Activated CD4-positive, alpha-beta memory T cell treated with anti-CD3 and anti-CD28 coated beads, Interleukin-2, amount 10 ng/mL, durations not matched to agents 7 days and 5 days (primary cell): ENCODE results near the gene NLRP7. TPM values are rescaled to one million over a fixed set of nuclear protein-coding genes. Genes with fewer than 3 reads are reported as not detected.
A peak's percentile ranks its signal among the peaks of the same experiment; 100 is the strongest.
"Not testable (repeated sequence)": the region's sequence is repeated elsewhere in the genome, so short reads cannot be mapped to it uniquely, and the experiment has no call there.

Source experiments
- CTCF ChIA-PET: fragments of 350-600 bp; sonication (Branson Sonifier 250); formaldehyde crosslinking; loops from one replicate; lab custom pipeline; 2021; ENCODE audit warnings: antibody characterized with exemption, inconsistent platforms; lab: Charles Lee
- POLR2A ChIA-PET: fragments of 350-600 bp; sonication (Branson Sonifier 250); formaldehyde crosslinking; loops from one replicate; lab custom pipeline; 2021; ENCODE audit warnings: antibody characterized with exemption; lab: Charles Lee
- DNase-seq: peaks from one replicate; pipeline ENCODE4 v3.0.0-alpha.2; 2020
- H3K27ac Mint-ChIP-seq: one replicate; pipeline ENCODE4 v1.8.0; 2021; ENCODE audit warnings: mild to moderate bottlenecking, mixed read lengths
- H3K27me3 Mint-ChIP-seq: one replicate; pipeline ENCODE4 v1.8.0; 2021; ENCODE audit warnings: mixed read lengths
- H3K36me3 Mint-ChIP-seq: one replicate; pipeline ENCODE4 v1.8.0; 2021; ENCODE audit warnings: low read depth, mixed read lengths
- H3K4me1 Mint-ChIP-seq: one replicate; pipeline ENCODE4 v1.8.0; 2021; ENCODE audit warnings: mixed read lengths
- H3K4me3 Mint-ChIP-seq: one replicate; pipeline ENCODE4 v1.8.0; 2021; ENCODE audit warnings: mild to moderate bottlenecking, mixed read lengths
- H3K9me3 Mint-ChIP-seq: one replicate; pipeline ENCODE4 v1.8.0; 2021; ENCODE audit warnings: mixed read lengths
- total RNA-seq, 2 experiments: library from RNA; stranded (reverse); gene quantifications; one replicate each; pipeline ENCODE4 v1.2.3, GENCODE V29; 2021

Gene NLRP7
- total RNA-seq, 2 experiments from 2014 or later = not detected

DNA sequence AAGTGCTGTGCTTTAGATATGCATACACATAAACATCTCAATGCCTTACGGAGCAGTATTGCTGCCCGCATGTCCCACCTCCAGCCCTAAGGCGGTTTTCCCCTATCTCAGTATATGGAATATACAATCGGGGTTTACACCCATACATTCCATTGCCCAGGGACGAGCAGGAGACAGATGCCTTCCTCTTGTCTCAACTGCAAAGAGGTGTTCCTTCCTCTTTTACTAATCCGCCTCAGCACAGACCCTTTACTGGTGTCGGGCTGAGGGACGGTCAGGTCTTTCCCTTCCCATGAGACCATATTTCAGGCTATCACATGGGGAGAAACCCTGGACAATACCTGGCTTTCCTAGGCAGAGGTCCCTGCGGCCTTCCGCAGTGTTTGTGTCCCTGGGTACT lies 3.2 kb upstream of the NLRP7 start:
- CTCF ChIA-PET, H3K27ac Mint-ChIP-seq, POLR2A ChIA-PET, H3K4me3 Mint-ChIP-seq, H3K36me3 Mint-ChIP-seq, H3K4me1 Mint-ChIP-seq, H3K9me3 Mint-ChIP-seq, H3K27me3 Mint-ChIP-seq, DNase-seq: not testable (repeated sequence)

DNA sequence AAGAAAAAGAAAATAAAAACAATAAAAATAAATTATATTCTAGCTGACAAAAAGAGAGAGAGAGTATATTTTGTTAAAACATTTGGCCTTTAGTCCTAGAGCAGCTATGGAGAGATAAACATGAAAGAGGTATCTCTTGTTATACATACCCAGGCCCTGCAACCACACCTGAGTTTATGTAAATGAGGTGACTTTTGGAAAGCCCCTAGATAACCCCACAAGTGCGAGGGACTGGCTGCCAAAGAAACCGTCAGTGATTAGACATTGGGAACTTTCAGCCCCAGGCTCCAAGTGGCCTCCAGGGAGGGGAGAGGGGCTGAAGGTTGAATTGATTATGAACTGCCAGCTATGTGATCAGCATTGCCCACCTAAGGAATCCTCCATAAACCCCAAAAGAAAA lies 2.1 kb upstream of the NLRP7 start:
- ChIA-PET CTCF (interaction anchor here (0.5 kb wide), 1 partner anchor 12 kb away, joined by 3 read pairs; no protein-coding TSS in a partner anchor), POLR2A (no interaction called here)
- no peaks in the 10 kb centered on the region for H3K36me3 Mint-ChIP-seq
- no peak for DNase-seq
- no peaks in the 10 kb centered on the region for H3K27me3 Mint-ChIP-seq
- no peaks in the 10 kb centered on the region for H3K4me1 Mint-ChIP-seq
- H3K9me3 Mint-ChIP-seq = no peaks in the 10 kb centered on the region
- no peak overlapping the region for H3K4me3 Mint-ChIP-seq
- no peak overlapping the region for H3K27ac Mint-ChIP-seq

DNA sequence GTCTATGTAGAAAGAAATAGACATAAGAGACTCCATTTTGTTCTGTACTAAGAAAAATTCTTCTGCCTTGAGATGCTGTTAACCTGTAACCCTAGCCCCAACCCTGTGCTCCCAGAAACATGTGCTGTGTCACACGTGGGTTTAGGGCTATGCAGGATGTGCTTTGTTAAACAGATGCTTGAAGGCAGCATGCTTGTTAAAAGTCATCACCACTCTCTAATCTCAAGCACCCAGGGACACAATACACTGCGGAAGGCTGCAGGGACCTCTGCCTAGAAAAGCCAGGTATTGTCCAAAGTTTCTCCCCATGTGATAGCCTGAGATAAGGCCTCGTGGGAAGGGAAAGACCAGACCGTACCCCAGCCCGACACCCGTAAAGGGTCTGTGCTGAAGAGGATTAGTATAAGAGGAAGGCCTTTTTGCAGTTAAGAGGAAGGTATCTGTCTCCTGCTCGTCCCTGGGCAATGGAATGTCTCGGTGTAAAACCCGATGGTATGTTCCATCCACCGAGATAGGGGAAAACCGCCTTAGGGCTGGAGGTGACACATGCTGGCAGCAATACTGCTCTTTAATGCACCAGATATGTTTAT lies 3.5 kb downstream of the NLRP7 start:
- H3K9me3 Mint-ChIP-seq, POLR2A ChIA-PET, H3K27ac Mint-ChIP-seq, DNase-seq, H3K4me3 Mint-ChIP-seq, H3K4me1 Mint-ChIP-seq, H3K36me3 Mint-ChIP-seq, CTCF ChIA-PET, H3K27me3 Mint-ChIP-seq: not testable (repeated sequence)

DNA sequence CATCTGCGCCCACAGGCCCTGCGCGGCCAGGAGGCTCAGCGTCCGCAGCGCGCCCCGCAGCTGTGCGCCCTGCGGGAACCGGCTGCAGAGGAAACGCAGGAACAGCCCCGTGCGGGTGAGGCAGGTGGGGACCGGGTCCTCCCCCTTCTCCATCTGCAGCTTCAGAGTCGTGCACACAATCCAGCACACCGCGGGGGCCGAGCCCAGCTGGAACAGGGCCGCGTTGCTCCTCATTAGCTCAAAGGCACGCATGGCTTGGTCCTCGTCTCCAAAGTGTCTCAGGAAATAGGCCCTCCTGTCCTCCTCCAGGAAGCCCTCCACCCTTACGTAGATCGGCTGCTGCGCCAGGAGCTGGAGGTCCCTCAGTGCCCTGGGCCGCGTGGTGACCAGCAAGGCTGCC lies 7.8 kb downstream of the NLRP7 start:
- CTCF ChIA-PET, H3K4me3 Mint-ChIP-seq, H3K36me3 Mint-ChIP-seq, H3K9me3 Mint-ChIP-seq, POLR2A ChIA-PET, H3K4me1 Mint-ChIP-seq, DNase-seq, H3K27ac Mint-ChIP-seq: not testable (repeated sequence)
- peaks cover 13% of the 10 kb centered on the region for H3K27me3 Mint-ChIP-seq

DNA sequence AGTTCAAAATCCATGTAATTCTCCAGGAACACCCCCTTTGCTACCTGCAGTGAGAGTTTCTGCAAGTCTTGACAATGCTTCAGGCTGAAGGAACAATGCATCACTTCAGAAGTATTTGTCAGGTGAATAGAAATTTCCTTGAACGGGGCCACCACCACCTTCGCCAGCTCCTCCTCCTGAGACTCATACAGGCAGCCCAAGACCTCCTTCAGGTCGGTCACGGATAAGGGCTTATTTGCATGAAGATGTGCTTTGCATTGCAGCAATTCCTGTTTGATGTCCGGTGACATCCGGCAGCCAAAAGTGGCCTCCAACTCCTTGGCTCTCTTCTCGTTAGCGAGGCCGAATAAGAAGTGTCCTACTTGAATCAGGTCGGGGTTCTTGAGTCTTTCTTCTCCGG lies 8.4 kb downstream of the NLRP7 start:
- CTCF ChIA-PET = no interaction called here

DNA sequence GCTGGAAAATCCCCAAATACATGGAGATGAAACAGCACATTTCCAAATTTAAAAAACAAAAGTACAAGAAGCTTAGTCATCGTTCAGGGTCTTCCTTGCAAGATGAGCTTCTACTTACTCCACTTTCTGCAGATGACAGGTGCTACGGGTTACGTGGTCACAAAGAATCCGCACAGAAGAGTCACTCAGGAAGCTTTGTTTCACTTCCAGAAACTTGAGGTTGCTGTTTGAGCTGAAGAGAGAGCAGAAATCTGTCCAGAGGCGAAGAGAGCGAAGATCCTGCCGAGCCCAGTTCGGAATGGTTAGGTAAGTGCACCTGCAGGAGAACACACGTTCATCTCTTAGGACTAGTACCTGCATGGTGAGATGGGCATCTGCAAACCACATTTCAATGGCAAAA lies 9.4 kb downstream of the NLRP7 start:
- H3K27me3 Mint-ChIP-seq = peaks cover 13% of the 10 kb centered on the region
- no peaks in the 10 kb centered on the region for H3K9me3 Mint-ChIP-seq
- peak overlapping the region; percentile 16 for H3K27ac Mint-ChIP-seq
- H3K4me3 Mint-ChIP-seq = no peak overlapping the region
- H3K4me1 Mint-ChIP-seq = peaks cover 9% of the 10 kb centered on the region
- H3K36me3 Mint-ChIP-seq = no peaks in the 10 kb centered on the region
- peak; percentile 30 for DNase-seq
- ChIA-PET CTCF (interaction anchor here (0.7 to 0.8 kb wide), 3 partner anchors 22 to 288 kb away, joined by 3 to 4 read pairs (median 4); no protein-coding TSS in a partner anchor), POLR2A (interaction anchor here (1.2 kb wide), 1 partner anchor 11 kb away, joined by 3 read pairs; no protein-coding TSS in a partner anchor)

More for the DNA sequence above, 8.4 kb downstream of the NLRP7 start:
- H3K4me3 Mint-ChIP-seq = no peak overlapping the region
- H3K9me3 Mint-ChIP-seq = no peaks in the 10 kb centered on the region
- no peak overlapping the region for H3K27ac Mint-ChIP-seq
- DNase-seq = no peak
- POLR2A ChIA-PET = interaction anchor here (1.2 kb wide), 1 partner anchor 10 kb away, joined by 3 read pairs; no protein-coding TSS in a partner anchor
- H3K36me3 Mint-ChIP-seq = no peaks in the 10 kb centered on the region
- H3K27me3 Mint-ChIP-seq = peaks cover 13% of the 10 kb centered on the region
- peaks cover 9% of the 10 kb centered on the region for H3K4me1 Mint-ChIP-seq

DNA sequence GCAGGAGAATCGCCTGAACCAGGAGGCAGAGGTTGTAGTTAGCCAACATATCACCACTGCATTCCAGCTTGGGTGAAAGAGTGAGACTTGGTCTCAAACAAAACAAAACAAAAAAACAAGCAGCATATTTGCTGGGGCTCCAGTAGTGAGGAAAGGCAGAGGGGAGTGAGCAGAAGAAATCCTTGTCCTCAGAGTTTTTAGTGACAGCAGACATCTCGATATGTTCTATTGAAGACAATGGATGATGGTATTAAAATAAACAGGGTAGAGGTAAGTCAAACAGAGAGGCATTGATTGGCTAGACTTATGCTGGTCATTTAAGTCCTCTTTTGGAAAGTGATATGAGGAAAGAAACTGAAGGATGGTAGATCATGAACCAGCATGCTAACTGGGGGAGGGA lies 19.0 kb downstream of the NLRP7 start:
- Mint-ChIP-seq H3K4me1 (no peaks in the 10 kb centered on the region), H3K36me3 (no peaks in the 10 kb centered on the region), H3K4me3 (no peak overlapping the region), H3K9me3 (peaks cover 17% of the 10 kb centered on the region), H3K27me3 (no peaks in the 10 kb centered on the region), H3K27ac (no peak overlapping the region)
- ChIA-PET CTCF (no interaction called here), POLR2A (no interaction called here)
- no peak for DNase-seq

DNA sequence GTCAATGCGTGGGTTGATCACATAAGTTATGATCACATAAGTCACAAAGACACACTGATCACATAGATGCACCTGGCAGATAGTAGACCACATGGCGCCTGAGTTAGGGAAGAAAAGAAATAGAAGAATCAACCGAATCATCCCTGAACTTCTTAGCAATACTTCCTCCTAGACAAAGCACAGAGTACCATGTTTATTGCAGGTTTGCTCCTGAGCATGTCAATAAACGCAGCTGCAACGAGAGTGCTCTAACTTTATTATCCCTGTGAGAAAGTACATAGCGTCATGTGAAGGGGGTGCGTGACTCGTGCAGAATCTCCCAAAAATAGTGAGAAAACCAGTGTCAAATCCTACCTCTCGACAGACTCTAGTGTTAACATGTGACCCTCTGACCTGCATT lies 24.1 kb downstream of the NLRP7 start:
- ChIA-PET CTCF (interaction anchor here (0.5 kb wide), 1 partner anchor 892 kb away, joined by 3 read pairs; no protein-coding TSS in a partner anchor), POLR2A (no interaction called here)
- Mint-ChIP-seq H3K36me3 (no peaks in the 10 kb centered on the region), H3K4me1 (peaks cover 5% of the 10 kb centered on the region), H3K27me3 (peaks cover 2% of the 10 kb centered on the region), H3K9me3 (peaks cover 10% of the 10 kb centered on the region), H3K27ac (no peak overlapping the region), H3K4me3 (no peak overlapping the region)
- DNase-seq = no peak

DNA sequence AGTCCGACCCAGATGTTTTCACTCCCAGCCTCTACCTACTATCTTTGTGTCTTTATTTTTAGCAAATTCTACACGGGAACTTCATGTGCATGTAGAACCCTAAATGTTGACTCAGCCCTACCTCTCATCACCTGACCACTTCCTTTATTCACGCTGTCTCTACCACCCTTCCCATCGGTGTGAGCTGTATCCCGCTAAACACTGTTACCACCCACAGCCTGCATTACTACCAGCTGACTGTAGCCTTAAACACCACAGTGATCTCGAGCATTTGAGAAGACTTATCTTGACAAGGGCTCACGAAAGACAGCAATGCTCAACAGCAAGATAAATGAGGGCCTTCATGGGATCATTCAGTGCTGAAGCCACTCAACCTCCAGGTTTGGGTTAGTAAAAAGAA lies 26.2 kb downstream of the NLRP7 start:
- CTCF ChIA-PET = no interaction called here
- POLR2A ChIA-PET = no interaction called here
- Mint-ChIP-seq H3K27ac (no peak overlapping the region), H3K36me3 (no peaks in the 10 kb centered on the region), H3K4me3 (no peak overlapping the region), H3K4me1 (peaks cover 8% of the 10 kb centered on the region), H3K27me3 (peaks cover 2% of the 10 kb centered on the region), H3K9me3 (peaks cover 4% of the 10 kb centered on the region)
- peak; percentile 19 for DNase-seq

DNA sequence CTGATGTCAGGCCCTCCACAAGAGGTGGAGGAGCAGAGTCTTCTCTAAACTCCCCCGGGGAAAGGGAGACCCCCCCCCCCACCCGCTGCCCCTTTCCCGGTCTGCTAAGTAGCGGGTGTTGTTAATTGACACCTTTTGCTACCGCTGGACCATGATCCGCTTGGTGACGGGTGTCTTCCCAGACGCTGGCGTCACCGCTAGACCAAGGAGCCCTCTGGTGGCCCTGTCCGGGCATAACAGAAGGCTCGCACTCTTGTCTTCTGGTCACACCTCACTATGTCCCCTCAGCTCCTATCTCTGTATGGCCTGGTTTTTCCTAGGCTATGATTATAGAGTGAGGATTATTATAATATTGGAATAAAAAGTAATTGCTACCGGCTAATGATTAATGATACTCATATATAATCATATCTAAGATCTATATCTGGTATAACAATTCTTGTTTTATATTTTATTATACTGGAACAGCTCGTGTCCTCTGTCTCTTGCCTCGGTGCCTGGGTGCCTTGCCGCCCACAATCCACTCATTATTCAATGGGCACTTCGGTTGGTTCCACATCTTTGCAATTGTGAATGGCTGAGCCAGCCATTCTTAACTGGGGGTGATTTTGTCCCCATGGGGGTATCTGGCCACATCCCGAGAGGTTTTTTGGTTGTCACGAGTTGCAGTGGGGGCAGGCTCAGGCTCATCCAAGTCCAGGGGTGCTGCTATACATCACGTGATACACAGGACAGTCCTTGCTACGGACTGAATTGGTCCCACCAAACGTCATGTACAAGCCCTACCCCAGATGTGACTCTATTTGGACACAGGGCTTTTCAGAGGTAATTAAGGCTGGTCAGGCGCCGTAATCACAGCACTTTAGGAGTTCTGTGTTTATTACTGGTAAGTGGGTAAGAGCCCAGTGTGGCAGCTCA lies 27.4 kb downstream of the NLRP7 start:
- DNase-seq, H3K4me3 Mint-ChIP-seq, POLR2A ChIA-PET, H3K27me3 Mint-ChIP-seq, H3K27ac Mint-ChIP-seq, H3K9me3 Mint-ChIP-seq, CTCF ChIA-PET, H3K36me3 Mint-ChIP-seq, H3K4me1 Mint-ChIP-seq: not testable (repeated sequence)

DNA sequence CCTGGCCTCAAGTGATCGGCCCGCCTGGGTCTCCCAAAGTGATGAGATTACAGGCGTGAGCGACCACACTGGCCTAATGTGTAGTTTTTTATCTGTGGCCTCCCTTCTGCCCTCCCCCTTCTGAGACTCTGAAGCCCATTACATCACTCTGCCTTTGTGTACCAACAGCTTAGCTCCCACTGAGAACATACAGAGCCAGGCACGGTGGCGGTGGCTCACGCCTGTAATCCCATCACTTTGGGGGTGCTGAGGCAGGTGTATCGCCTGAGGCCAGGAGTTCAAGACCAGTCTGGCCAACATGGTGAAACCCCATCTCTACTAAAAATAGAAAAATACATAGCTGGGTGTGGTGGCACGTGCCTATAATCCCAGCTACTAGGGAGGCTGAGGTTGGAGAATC lies 28.8 kb downstream of the NLRP7 start:
- Mint-ChIP-seq H3K9me3 (no peaks in the 10 kb centered on the region), H3K27me3 (peaks cover 2% of the 10 kb centered on the region), H3K4me1 (peaks cover 8% of the 10 kb centered on the region), H3K36me3 (no peaks in the 10 kb centered on the region), H3K27ac (no peak overlapping the region), H3K4me3 (no peak overlapping the region)
- CTCF ChIA-PET = interaction anchor here (0.9 to 1.6 kb wide), 3 partner anchors 37 to 244 kb away, joined by 3 to 7 read pairs (median 5); no protein-coding TSS in a partner anchor
- POLR2A ChIA-PET = no interaction called here
- no peak for DNase-seq

DNA sequence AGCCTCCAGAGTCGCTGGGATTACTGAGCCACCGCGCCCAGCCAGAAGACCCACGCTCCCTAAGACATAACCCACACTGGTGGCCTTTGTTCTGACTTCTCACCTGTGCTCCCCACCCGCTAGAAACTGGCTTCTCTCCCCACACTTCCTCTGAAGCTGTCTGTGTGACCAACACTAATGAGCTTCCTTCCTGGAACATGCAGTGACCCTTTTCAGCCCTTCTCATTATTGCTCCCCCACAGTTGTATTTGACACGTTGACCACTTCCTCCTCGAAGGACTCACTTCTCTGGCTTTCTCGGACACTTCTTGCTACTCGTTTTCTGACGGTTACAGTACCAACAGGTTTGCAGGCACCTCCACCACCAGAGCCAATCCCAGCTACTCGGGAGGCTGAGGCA lies 30.5 kb downstream of the NLRP7 start:
- CTCF ChIA-PET = interaction anchor here (1.6 kb wide), 1 partner anchor 243 kb away, joined by 5 read pairs; no protein-coding TSS in a partner anchor
- no peak for DNase-seq
- H3K4me3 Mint-ChIP-seq = no peak overlapping the region
- no peak overlapping the region for H3K27ac Mint-ChIP-seq
- POLR2A ChIA-PET = no interaction called here
- no peaks in the 10 kb centered on the region for H3K36me3 Mint-ChIP-seq
- H3K9me3 Mint-ChIP-seq = no peaks in the 10 kb centered on the region
- no peaks in the 10 kb centered on the region for H3K27me3 Mint-ChIP-seq
- peaks cover 8% of the 10 kb centered on the region for H3K4me1 Mint-ChIP-seq

DNA sequence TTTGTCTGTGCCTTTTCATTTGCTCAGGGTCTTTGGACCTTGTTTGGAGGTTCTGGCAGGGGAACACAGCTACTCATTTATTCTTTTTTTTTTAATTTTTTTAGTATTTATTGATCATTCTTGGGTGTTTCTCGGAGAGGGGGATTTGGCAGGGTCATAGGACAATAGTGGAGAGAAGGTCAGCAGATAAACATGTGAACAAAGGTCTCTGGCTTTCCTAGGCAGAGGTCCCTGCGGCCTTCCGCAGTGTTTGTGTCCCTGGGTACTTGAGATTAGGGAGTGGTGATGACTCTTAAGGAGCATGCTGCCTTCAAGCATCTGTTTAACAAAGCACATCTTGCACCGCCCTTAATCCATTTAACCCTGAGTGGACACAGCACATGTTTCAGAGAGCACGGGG lies 39.4 kb downstream of the NLRP7 start:
- H3K9me3 Mint-ChIP-seq, H3K36me3 Mint-ChIP-seq, POLR2A ChIA-PET, H3K4me3 Mint-ChIP-seq, CTCF ChIA-PET, H3K4me1 Mint-ChIP-seq, H3K27me3 Mint-ChIP-seq, H3K27ac Mint-ChIP-seq, DNase-seq: not testable (repeated sequence)
